ENCODE measurements around the gene CCNQ.

The CCNQ gene

GRCh38 chrX:153626863-153627674 is 28.1 kb upstream of the CCNQ start:
- 86% methylated on average over 35 of the region's 35 CpGs for WGBS
- Histone ChIP-seq H3K9ac (ENCODE audit: low read depth, low read length) (no peak overlapping the region), H3K27ac (ENCODE audit: low read depth, low read length) (no peak overlapping the region), H3K27me3 (ENCODE audit: insufficient read depth, low read length) (0 out of 2 replicates have a peak, but pooled peaks cover 2% of the 10 kb centered on the region), H3K9me3 (ENCODE audit: insufficient read depth, low read depth, low read length) (no peaks in the 10 kb centered on the region), H3K4me3 (ENCODE audit: low read length) (no peak overlapping the region), H3K4me1 (ENCODE audit: insufficient read depth, low read length) (no peaks in the 10 kb centered on the region), H3K36me3 (ENCODE audit: insufficient read depth, low read length) (no peaks in the 10 kb centered on the region)

- 89% methylated on average over 13 of the region's 16 CpGs for WGBS
- no peak overlapping the region for H3K4me3 ChIP-seq (ENCODE audit: low read length)
- H3K9me3 ChIP-seq (ENCODE audit: insufficient read depth, low read depth, low read length) = no peaks in the 10 kb centered on the region
- no peaks in the 10 kb centered on the region for H3K4me1 ChIP-seq (ENCODE audit: insufficient read depth, low read length)
- H3K27me3 ChIP-seq (ENCODE audit: insufficient read depth, low read length) = 0 out of 2 replicates have a peak, but pooled peaks cover 2% of the 10 kb centered on the region
- no peak overlapping the region for H3K27ac ChIP-seq (ENCODE audit: low read depth, low read length)
- no peak overlapping the region for H3K9ac ChIP-seq (ENCODE audit: low read depth, low read length)
- no peaks in the 10 kb centered on the region for H3K36me3 ChIP-seq (ENCODE audit: insufficient read depth, low read length)
Measured at GRCh38 chrX:153626025-153626633, 27.2 kb upstream of the CCNQ start.

- Histone ChIP-seq H3K27me3 (ENCODE audit: insufficient read depth, low read length) (0 out of 2 replicates have a peak, but pooled peaks cover 2% of the 10 kb centered on the region), H3K4me1 (ENCODE audit: insufficient read depth, low read length) (no peaks in the 10 kb centered on the region), H3K27ac (ENCODE audit: low read depth, low read length) (no peak overlapping the region), H3K9me3 (ENCODE audit: insufficient read depth, low read depth, low read length) (no peaks in the 10 kb centered on the region), H3K9ac (ENCODE audit: low read depth, low read length) (no peak overlapping the region), H3K4me3 (ENCODE audit: low read length) (no peak overlapping the region), H3K36me3 (ENCODE audit: insufficient read depth, low read length) (no peaks in the 10 kb centered on the region)
- 96% methylated on average over 18 of the region's 21 CpGs for WGBS
Measured at GRCh38 chrX:153625271-153626024, 26.5 kb upstream of the CCNQ start.

GRCh38 chrX:153624196-153625091 is 25.5 kb upstream of the CCNQ start:
- 0 out of 2 replicates have a peak, but pooled peaks cover 2% of the 10 kb centered on the region for H3K27me3 ChIP-seq (ENCODE audit: insufficient read depth, low read length)
- no peaks in the 10 kb centered on the region for H3K36me3 ChIP-seq (ENCODE audit: insufficient read depth, low read length)
- H3K9ac ChIP-seq (ENCODE audit: low read depth, low read length) = no peak overlapping the region
- H3K9me3 ChIP-seq (ENCODE audit: insufficient read depth, low read depth, low read length) = no peaks in the 10 kb centered on the region
- no peak overlapping the region for H3K27ac ChIP-seq (ENCODE audit: low read depth, low read length)
- no peaks in the 10 kb centered on the region for H3K4me1 ChIP-seq (ENCODE audit: insufficient read depth, low read length)
- WGBS = 87% methylated on average over 14 of the region's 15 CpGs
- H3K4me3 ChIP-seq (ENCODE audit: low read length) = no peak overlapping the region

- Histone ChIP-seq H3K4me3 (ENCODE audit: low read length) (no peak overlapping the region), H3K9me3 (ENCODE audit: insufficient read depth, low read depth, low read length) (no peaks in the 10 kb centered on the region), H3K27ac (ENCODE audit: low read depth, low read length) (no peak overlapping the region), H3K4me1 (ENCODE audit: insufficient read depth, low read length) (no peaks in the 10 kb centered on the region), H3K9ac (ENCODE audit: low read depth, low read length) (no peak overlapping the region), H3K36me3 (ENCODE audit: insufficient read depth, low read length) (no peaks in the 10 kb centered on the region), H3K27me3 (ENCODE audit: insufficient read depth, low read length) (peaks cover 5% of the 10 kb centered on the region; the same call in 1 of the 2 replicates)
- 89% methylated on average over 16 of the region's 16 CpGs for WGBS
Measured at GRCh38 chrX:153623310-153624029, 24.5 kb upstream of the CCNQ start.

GRCh38 chrX:153622661-153623309 is 23.8 kb upstream of the CCNQ start:
- WGBS = 87% methylated on average over 17 of the region's 17 CpGs
- Histone ChIP-seq H3K27ac (ENCODE audit: low read depth, low read length) (no peak overlapping the region), H3K36me3 (ENCODE audit: insufficient read depth, low read length) (no peaks in the 10 kb centered on the region), H3K9ac (ENCODE audit: low read depth, low read length) (no peak overlapping the region), H3K9me3 (ENCODE audit: insufficient read depth, low read depth, low read length) (no peaks in the 10 kb centered on the region), H3K27me3 (ENCODE audit: insufficient read depth, low read length) (peaks cover 10% of the 10 kb centered on the region), H3K4me1 (ENCODE audit: insufficient read depth, low read length) (no peaks in the 10 kb centered on the region), H3K4me3 (ENCODE audit: low read length) (no peak overlapping the region)

GRCh38 chrX:153621949-153622598 is 23.1 kb upstream of the CCNQ start:
- Histone ChIP-seq H3K4me3 (ENCODE audit: low read length) (no peak overlapping the region), H3K9ac (ENCODE audit: low read depth, low read length) (no peak overlapping the region), H3K36me3 (ENCODE audit: insufficient read depth, low read length) (no peaks in the 10 kb centered on the region), H3K9me3 (ENCODE audit: insufficient read depth, low read depth, low read length) (no peaks in the 10 kb centered on the region), H3K27me3 (ENCODE audit: insufficient read depth, low read length) (peaks cover 16% of the 10 kb centered on the region), H3K27ac (ENCODE audit: low read depth, low read length) (no peak overlapping the region), H3K4me1 (ENCODE audit: insufficient read depth, low read length) (no peaks in the 10 kb centered on the region)
- whole genome bisulfite sequencing = 96% methylated on average over 25 of the region's 27 CpGs

GRCh38 chrX:153620576-153620975 is 21.6 kb upstream of the CCNQ start:
- WGBS = 84% methylated on average over 4 of the region's 5 CpGs
- peaks cover 25% of the 10 kb centered on the region for H3K27me3 ChIP-seq (ENCODE audit: insufficient read depth, low read length)

GRCh38 chrX:153614818-153615217 is 15.9 kb upstream of the CCNQ start:
- 86% methylated on average over 6 of the region's 6 CpGs for WGBS
- no peak overlapping the region for H3K27ac ChIP-seq (ENCODE audit: low read depth, low read length)
- peaks cover 39% of the 10 kb centered on the region for H3K27me3 ChIP-seq (ENCODE audit: insufficient read depth, low read length)
- H3K9ac ChIP-seq (ENCODE audit: low read depth, low read length) = no peak overlapping the region
- no peak overlapping the region for H3K4me3 ChIP-seq (ENCODE audit: low read length)
- no peaks in the 10 kb centered on the region for H3K36me3 ChIP-seq (ENCODE audit: insufficient read depth, low read length)
- no peaks in the 10 kb centered on the region for H3K9me3 ChIP-seq (ENCODE audit: insufficient read depth, low read depth, low read length)
- no peaks in the 10 kb centered on the region for H3K4me1 ChIP-seq (ENCODE audit: insufficient read depth, low read length)

More at GRCh38 chrX:153620576-153620975, 21.6 kb upstream of the CCNQ start:
- H3K36me3 ChIP-seq (ENCODE audit: insufficient read depth, low read length) = no peaks in the 10 kb centered on the region
- no peak overlapping the region for H3K4me3 ChIP-seq (ENCODE audit: low read length)
- H3K27ac ChIP-seq (ENCODE audit: low read depth, low read length) = no peak overlapping the region
- no peak overlapping the region for H3K9ac ChIP-seq (ENCODE audit: low read depth, low read length)
- no peaks in the 10 kb centered on the region for H3K9me3 ChIP-seq (ENCODE audit: insufficient read depth, low read depth, low read length)
- H3K4me1 ChIP-seq (ENCODE audit: insufficient read depth, low read length) = no peaks in the 10 kb centered on the region
